Measurements from ENCODE around the gene TAS2R60.
"Not testable (repeated sequence)": the region's sequence is repeated elsewhere in the genome, so short reads cannot be mapped to it uniquely, and the experiment has no call there.

TAS2R60 gene

DNA sequence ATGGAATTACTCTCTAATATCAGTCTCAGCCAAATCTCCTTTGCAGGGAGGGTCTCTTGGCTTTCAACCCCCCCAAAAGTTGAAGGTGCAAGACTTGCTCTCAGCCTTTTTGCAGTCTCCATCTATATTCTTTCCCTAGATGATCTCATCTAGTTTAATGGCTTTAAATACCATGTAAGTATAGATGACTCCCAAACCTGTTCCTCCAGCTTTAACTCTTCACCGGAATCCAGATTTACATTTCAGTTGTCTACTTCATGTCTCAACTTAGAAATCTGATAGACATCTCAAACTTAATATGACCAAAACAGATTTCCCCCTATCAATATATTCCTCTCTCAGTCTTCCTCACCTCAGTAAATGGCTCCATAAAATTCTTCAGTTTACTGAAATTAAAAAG is 24.5 kb downstream of the TAS2R60 start:
- no peak overlapping the region for H3K4me3 ChIP-seq (ENCODE audit: low read depth, low read length)

DNA sequence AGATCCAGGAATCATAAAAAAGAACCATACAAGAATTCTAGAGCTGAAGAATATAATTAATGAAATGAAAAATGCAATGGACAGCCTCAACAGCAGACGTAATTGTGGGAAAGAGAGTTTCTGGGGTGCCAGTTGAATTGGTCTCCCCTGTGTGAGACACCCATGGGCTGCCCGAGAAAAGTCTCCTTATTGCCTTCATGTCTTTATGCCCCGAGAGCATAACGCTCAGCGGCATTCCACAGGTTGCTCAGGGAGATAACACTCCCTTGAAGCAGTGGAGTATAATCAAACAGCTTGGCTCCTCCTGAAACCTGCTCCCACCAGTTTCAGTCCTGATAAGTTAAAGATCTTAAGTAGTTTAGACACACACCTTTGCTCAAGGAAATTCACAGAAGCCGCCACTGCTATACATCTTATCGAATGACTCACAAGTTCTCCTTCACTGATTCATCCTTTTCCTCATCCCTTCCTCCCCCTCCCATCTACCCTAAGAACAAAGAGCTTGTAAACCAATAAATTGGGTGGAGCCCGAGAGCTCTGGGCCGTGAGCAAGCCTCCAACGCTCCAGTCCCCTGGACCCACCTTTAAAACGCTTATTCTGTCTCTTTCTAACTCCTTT is 28.9 kb downstream of the TAS2R60 start:
- not testable (repeated sequence) for H3K4me3 ChIP-seq (ENCODE audit: low read depth, low read length)

DNA sequence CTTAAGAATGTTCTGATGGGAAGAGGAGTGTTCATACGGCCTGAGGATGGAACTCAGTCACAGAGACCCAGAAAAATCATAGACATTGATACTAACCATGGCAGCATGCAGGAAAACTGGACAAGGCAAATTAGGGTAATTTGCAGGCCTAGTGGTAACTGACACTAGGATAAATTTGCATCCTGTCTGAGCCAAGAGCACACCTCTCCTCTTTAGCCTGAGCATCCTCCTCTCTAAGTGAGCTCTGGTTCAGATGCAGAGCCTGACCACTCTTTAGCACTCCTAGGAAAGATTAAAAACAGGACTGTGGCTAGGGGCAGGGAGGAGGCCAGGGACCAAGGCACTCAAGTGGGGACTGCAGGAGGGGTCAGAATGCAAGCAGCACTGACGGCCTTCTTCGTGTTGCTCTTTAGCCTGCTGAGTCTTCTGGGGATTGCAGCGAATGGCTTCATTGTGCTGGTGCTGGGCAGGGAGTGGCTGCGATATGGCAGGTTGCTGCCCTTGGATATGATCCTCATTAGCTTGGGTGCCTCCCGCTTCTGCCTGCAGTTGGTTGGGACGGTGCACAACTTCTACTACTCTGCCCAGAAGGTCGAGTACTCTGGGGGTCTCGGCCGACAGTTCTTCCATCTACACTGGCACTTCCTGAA is 34.4 kb downstream of the TAS2R60 start, which contains the start of gene TAS2R41:
TSS of gene TAS2R41 (plus strand) at position 373 of the 650 bp plus-strand sequence. CDS start at position 373, 0 bp downstream.
- no peak within 1 kb of the TSS for H3K4me3 ChIP-seq (ENCODE audit: low read depth, low read length)

DNA sequence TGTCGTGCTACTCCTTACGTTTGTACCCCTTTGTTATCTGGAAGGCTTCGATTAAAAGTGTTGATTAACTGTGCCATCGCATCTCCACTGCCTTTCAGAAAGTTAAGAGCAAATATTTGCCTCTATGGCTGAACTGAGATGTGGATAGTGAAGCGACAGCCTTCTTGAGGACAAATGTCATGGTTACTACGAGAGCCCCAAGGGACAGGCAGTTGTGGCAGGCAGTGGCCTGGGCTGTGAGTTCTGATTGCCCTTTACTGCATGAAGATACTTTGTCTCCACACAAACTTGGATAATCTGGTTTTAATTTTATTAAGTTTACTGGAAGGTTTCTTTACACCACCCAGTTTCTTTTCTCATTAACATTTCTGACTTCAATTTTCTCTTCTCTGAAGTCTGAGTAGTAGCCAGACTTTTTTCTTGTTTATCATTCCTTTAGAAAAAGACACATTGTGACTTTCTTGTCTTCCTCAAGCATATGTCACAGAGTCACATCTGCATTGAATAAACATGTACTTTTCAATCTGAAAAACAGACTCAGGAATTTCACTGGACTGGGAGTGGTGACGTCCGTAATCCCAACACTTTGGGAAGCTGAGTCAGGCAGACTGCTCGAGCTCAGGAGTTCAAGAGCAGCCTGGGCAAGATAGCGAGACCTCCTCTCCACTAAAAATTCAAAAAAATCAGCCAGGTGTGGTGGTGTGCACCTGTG is 36.0 kb downstream of the TAS2R60 start:
- no peak overlapping the region for H3K4me3 ChIP-seq (ENCODE audit: low read depth, low read length)

DNA sequence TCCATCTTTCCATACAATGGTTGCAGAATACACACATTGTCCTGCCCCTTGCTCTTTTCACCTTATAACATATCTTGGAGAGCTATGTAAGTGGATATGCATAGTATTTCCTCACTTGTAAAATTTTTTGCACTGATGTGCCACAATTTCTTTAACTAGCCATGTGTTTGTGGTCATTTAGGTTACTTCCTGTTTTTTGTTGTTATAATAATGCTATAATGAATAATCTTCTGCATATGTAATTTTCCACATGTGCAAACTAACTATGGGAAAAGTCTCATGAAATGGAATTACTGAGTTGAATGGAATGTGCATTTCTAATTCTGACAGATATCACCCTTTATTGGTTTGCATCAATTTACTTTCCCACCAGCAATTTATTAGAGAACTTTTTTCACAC is 37.2 kb downstream of the TAS2R60 start:
- H3K4me3 ChIP-seq (ENCODE audit: low read depth, low read length), result no peak overlapping the region

DNA sequence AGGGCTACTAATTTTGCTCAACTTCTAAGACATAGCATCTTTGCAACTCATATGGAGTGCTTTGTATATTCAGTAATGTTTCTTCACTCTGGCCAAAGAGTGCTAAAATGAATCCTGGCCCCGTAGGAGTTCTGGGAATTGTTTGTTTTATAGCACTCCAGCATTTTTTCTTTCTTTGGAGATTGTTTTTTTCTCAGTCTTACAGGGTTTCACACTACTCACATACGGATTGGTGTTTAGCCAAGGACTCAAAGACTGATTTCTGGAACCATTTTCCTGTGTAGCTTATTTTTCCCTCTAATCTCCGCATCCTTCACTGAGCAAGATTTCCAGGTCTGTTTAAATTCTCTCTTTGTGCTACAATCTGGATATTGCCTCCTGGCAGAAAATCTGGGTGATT is 40.9 kb downstream of the TAS2R60 start:
- no peak overlapping the region for H3K4me3 ChIP-seq (ENCODE audit: low read depth, low read length)

DNA sequence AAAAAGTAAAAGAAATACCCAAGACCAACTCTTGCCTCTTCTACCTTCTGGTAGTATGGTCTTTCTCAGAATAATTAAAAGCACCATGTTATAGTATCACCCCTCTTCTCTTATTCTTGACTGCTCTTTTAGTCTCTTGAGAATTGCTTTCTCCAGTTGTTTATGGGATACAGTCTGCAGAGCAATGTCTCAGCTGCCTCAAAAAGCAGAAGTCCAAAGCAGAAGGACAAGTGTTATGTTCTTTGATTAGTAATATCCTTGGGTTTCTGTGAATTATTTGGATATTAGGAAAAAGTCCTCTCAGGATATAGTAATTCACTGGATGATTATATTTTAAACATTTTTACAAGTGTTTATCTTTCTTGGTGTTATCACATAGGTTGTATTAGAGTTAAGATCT is 41.8 kb downstream of the TAS2R60 start:
- H3K4me3 ChIP-seq (ENCODE audit: low read depth, low read length), result no peak overlapping the region

DNA sequence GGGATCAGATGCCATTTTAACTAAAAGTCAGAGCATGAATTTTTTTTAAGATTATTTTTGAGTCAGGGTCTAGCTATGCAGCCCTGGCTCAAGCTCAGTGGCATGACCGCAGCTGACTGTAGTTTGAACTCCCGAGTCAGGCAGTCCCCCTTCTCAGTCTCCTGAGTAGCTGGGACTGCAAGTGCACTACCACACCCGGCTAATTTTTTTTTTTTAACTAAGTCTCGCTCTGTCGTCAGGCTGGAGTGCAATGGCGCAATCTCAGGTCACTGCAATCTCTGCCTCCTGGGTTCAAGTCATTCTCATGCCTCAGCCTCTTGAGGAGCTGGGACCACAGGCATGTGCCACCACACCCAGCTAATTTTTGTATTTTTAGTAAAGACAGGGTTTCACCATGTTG is 42.2 kb downstream of the TAS2R60 start:
- no peak overlapping the region for H3K4me3 ChIP-seq (ENCODE audit: low read depth, low read length)

DNA sequence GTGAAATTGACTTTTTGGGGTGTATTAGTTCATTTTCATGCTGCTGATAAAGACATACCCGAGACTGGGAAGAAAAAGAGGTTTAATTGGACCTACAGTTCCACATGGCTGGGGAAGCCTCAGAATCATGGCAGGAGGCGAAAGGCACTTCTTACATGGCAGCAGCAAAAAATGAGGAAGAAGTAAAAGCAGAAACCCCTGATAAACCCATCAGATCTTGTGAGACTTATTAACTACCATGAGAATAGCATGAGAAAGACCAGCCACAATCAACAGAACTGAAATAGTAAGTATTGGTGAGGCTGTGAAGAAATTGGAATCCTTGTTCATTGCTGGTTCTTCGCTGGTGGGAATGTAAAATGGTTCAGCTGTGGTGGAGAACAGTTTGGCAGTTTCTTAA is 43.0 kb downstream of the TAS2R60 start:
- H3K4me3 ChIP-seq (ENCODE audit: low read depth, low read length), result not testable (repeated sequence)

DNA sequence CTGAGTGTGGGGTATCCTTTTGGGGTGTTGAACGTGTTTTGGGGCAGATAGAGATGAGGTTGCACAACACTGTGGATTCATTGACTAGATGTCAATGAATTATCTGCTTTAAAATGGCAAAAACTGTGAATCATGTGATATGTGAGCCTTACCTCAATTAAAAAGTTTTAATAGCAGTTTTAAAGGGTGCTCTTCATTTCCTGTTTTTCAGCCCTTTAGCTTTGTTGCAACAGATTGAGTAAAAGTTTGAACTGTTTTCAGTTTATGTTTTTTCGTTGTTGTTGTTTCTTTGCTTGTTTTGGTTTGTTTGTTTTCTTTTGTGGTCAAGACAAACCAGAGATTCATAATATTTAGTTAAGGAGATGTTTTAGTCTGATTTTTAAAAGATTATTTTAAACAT is 43.8 kb downstream of the TAS2R60 start:
- H3K4me3 ChIP-seq (ENCODE audit: low read depth, low read length), result no peak overlapping the region

DNA sequence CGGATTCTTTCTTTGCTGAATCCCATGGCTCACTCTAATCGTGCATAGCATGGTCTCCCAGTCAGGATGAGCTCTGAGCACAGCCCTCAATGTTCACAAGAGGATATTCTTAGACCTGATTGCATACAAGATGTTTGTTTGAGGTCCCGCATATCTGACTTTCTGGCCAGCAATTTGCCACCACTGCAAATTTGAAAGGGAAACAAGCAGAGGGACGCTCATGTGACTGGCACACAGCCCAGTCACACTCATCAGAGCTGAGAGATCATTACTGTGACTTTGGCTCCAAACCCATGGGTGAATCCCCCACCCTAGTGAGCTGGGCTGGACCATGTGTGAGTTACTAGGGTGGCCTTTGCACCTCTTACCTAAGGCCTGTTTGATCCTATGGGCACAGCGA is 44.3 kb downstream of the TAS2R60 start:
- H3K4me3 ChIP-seq (ENCODE audit: low read depth, low read length), result no peak overlapping the region

DNA sequence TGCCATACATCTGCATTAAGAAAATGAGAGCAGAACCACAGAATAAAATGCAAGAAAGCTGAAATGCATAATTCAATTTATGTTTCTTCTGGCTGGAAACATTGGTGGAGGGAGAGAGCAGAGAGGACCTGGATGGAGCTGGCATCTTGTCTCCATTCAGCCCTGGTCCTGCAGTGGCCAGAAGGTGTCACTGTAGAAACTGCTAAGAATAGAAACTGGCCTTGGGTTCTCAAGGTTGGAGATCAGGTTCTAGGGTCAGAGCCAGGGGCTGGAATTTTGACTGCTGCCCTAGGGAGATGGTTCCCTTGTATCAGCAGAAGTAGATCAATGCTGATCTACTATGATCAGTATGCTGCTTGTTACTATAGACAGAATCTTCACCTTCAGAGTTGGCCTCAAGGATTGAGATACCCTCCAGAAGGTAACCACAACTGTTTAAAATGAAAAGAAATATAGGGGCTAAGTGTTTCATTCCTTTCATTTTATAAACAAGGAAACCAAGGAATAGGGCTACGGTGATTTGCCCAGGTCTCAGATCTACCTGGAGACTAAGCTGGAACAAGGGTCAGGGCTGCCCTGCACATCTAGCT is 47.6 kb downstream of the TAS2R60 start:
- no peak overlapping the region for H3K4me3 ChIP-seq (ENCODE audit: low read depth, low read length)

DNA sequence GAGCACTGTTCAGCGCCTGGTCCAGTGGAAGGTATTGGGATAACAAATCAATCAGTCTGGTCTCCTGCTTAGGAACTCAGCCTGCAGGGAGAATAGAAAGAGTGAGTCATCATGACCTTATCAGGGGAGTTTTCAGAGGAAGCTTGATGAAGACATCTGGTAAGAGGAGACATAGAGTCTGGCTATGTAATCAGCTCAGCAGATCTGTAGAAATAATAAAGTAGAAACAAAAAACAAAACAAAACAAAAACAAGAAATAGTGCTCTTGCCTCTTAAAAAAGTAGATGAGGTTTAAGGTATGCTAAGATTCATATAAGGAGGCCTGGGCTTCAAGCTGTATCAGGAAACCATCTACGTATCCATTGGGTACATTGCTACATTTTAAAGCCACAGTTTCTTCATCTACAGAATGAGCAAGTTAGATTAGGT is 48.8 kb downstream of the TAS2R60 start:
- no peak overlapping the region for H3K4me3 ChIP-seq (ENCODE audit: low read depth, low read length)

DNA sequence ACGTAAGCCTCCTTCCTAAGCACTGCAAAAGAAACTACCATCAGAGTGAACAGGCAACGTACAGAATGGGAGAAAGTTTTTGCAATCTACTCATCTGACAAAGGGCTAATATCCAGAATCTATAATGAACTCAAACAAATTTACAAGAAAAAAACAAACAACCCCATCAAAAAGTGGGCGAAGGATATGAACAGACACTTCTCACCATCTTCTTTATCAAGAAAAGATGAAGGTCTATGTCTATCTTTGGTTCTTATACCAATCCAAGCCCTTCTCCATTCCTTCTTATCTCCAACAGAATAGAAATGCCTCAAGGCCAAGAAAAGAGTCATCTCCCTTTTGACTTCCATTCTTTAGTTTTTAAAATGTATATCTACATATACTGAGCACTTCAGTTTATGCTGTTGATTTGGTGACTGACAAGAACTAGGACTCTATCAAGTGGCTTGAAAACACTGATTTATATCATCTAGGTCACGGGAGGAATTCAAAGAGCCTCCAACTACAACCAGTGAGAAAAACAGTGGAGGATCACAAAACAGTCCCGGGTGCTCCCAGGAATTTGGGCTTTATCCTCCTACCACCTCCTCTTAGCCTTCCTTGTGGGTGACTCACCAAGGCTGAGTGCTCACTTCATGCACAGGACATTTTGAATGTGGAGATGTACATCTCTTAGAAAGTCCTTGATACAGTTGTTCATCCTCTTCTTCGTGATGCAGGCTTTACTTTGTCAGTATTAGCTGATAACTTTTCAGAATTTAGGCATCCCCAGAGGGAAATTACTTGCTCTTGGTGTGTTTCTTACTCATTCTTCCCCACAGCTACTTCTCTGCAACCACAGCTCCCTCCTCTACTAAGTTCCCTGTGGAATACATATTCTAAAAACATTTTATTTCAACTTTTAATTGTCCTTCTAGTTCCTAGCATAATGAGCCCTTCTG is 49.8 kb downstream of the TAS2R60 start:
- H3K4me3 ChIP-seq (ENCODE audit: low read depth, low read length), result no peak overlapping the region

DNA sequence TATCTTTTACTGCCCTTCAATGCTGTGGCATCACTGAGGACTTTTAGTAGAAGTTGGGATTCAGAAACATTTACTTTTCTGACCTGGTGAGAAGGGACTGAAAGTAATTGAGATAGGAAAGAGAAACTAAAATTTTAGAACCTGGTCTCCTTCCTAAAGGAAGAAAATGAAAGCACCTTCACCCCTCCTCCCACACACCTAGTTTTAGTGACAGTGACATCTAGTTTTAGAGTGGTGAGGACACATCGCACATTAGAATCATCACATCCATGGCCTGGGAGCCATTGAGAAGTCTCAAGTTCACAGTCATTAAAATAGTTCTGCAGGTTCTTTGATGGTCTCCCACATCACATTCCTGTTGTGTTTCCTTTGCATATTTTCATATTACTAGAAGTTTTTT is 50.5 kb downstream of the TAS2R60 start:
- no peak overlapping the region for H3K4me3 ChIP-seq (ENCODE audit: low read depth, low read length)
